ENCODE measurements around the gene FRMD8.
A peak's percentile ranks its signal among the peaks of the same experiment; 100 is the strongest.

GRCh38 chr11:65366340-65366773, 20.1 kb upstream of the FRMD8 start:
- TF ChIP-seq, protein P1, sequence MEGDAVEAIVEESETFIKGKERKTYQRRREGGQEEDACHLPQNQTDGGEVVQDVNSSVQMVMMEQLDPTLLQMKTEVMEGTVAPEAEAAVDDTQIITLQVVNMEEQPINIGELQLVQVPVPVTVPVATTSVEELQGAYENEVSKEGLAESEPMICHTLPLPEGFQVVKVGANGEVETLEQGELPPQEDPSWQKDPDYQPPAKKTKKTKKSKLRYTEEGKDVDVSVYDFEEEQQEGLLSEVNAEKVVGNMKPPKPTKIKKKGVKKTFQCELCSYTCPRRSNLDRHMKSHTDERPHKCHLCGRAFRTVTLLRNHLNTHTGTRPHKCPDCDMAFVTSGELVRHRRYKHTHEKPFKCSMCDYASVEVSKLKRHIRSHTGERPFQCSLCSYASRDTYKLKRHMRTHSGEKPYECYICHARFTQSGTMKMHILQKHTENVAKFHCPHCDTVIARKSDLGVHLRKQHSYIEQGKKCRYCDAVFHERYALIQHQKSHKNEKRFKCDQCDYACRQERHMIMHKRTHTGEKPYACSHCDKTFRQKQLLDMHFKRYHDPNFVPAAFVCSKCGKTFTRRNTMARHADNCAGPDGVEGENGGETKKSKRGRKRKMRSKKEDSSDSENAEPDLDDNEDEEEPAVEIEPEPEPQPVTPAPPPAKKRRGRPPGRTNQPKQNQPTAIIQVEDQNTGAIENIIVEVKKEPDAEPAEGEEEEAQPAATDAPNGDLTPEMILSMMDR (IDR thresholded peaks at IDR 0.05 in 4 of 5, conservative IDR thresholded peaks at IDR 0.05 in 1 of 5): peak; percentile 86 to 91 (median 87)
- no peak for TF ChIP-seq POLR2A (IDR thresholded peaks at IDR 0.05)

Measured in gastrocnemius medialis (tissue), 4 donors.